Astrocyte of the spinal cord (primary cell): ENCODE measurements around the gene OR4D1.
"Not testable (repeated sequence)": the region's sequence is repeated elsewhere in the genome, so short reads cannot be mapped to it uniquely, and the experiment has no call there.

Source experiments
- DNase-seq: peaks from one replicate; pipeline ENCODE4 v3.0.0; 2011; ENCODE audit warnings: low read depth, low spot score
- H3K4me3 ChIP-seq: 2 replicates; pipeline ENCODE4 v1.5.1; 2011; ENCODE audit warnings: low read depth, mild to moderate bottlenecking, low read length, moderate library complexity
- in situ Hi-C: cut with HindIII; loops from 2 replicates; pipeline ENCODE4 v1.10.0; 2017; ENCODE audit warnings: low sequenced_read_pairs
- TF ChIP-seq, protein P1 (sequence below): IDR thresholded peaks from 2 replicates; pipeline ENCODE4 v1.5.1; 2012; ENCODE audit warnings: low read depth, mild to moderate bottlenecking, low read length, inconsistent platforms

The OR4D1 gene

DNA sequence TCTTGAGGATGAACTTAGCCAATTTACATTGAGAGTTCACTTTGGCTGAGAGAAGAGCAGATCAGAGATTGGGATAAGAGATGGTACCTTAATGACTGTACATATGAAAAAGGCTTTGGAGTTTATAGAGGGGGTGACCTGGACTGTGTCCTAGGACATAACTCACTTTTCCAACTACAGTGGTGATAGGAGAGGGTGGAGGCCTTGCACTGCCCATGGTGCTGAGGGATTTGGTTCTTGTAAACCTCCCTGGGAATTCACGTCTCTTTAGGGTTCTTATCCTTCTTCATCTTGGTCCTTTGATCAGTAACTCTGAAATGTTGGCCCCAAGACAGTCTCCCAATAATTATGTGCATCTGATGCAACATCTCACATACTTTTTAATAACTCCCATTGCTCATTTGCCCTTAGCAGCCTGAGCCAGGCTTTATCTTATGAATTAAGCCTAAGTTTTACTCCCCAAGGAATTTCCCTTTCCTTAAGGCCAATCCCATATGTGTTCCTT is at the start of gene OR4D1:
Gene OR4D1, plus strand, starts transcription at position 455 of the 505 bp plus-strand sequence. CDS start 6,770 bp downstream, outside the sequence.
- DNase-seq = no peak
- TF ChIP-seq, protein P1, sequence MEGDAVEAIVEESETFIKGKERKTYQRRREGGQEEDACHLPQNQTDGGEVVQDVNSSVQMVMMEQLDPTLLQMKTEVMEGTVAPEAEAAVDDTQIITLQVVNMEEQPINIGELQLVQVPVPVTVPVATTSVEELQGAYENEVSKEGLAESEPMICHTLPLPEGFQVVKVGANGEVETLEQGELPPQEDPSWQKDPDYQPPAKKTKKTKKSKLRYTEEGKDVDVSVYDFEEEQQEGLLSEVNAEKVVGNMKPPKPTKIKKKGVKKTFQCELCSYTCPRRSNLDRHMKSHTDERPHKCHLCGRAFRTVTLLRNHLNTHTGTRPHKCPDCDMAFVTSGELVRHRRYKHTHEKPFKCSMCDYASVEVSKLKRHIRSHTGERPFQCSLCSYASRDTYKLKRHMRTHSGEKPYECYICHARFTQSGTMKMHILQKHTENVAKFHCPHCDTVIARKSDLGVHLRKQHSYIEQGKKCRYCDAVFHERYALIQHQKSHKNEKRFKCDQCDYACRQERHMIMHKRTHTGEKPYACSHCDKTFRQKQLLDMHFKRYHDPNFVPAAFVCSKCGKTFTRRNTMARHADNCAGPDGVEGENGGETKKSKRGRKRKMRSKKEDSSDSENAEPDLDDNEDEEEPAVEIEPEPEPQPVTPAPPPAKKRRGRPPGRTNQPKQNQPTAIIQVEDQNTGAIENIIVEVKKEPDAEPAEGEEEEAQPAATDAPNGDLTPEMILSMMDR = no peak
- in situ Hi-C loops = no loop called here

DNA sequence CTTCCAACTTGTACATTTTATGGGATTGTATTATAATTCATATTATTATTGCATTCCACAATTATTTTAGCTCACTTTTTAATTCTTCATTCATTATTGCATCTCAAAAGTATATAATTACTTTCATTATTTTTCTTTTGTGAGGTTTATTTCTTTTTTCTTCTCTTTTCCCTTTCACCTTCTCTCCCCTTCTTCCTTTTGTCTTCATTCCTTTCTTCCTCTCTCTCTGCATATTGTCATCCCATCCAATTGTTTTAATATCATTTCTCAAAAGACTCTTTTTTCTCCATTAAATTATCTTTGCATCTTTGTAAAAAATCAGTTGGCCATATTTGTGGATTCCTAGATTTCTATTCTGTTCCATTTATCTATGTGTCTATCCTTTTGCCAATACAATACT is 47.7 kb upstream of the OR4D1 start:
- H3K4me3 ChIP-seq = no peak overlapping the region
- no peak for DNase-seq
- TF ChIP-seq, protein P1 = no peak
- in situ Hi-C loops = no loop called here

More for the DNA sequence above, at the start of gene OR4D1:
- no peak within 1 kb of the TSS for H3K4me3 ChIP-seq

DNA sequence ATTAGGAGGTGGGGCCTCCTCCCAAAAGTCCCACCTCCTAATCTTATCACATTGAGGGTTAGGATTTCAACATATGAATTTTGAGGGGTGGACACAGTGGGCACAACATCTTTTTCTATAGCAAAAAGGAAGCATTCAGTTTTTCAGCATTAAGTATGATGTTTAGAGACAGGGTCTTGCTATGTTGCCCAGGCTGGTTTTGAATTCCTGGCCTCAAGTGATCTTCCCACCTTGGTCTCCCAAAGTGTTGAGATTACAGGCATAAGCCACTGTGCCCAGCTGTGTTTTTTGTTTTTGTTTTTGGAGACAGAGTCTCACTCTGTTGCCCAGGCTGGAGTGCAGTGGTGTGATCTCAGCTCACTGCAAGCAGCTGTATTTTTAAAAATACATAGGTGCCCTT is 46.3 kb upstream of the OR4D1 start:
- DNase-seq, in situ Hi-C loops, H3K4me3 ChIP-seq: not testable (repeated sequence)

DNA sequence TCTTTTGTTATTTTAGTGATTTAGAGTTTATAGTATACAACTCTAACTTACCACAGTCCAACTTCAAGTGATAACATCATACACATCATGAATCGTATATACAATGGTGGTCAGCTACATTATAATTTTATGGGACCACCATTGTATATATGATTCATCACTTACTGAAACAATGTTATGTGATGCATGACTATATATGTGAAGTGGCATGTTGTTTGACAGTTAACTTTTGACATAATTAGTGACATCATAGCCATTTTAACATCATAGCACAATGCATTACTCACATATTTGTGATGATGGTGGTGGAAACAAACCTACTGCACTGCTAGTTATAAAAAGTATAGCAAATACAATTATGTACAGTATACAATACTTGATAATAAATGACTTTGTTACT is 43.1 kb upstream of the OR4D1 start:
- no peak overlapping the region for H3K4me3 ChIP-seq
- in situ Hi-C loops = no loop called here
- DNase-seq = no peak
- TF ChIP-seq, protein P1 = no peak

DNA sequence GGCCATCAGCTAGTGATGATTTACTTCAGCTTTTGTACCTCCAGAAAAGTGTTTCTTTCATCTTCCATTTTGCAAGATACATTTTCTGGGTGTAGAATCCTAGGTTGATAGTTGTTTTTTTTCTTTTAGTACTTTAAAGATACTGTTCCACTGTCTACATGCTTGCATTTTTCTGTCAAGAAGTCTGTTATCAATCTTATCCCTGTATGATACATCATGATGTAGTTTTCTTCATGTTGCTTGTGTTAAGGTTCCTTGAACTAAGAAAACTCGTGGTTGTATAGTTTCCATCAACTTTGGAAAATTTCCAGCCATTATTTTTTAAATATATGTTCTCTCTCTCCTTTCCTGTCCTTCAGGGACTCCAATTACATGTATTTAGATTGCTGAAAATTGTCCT is 40.9 kb upstream of the OR4D1 start:
- TF ChIP-seq, protein P1 = no peak
- no peak overlapping the region for H3K4me3 ChIP-seq
- in situ Hi-C loops = no loop called here
- DNase-seq = no peak

DNA sequence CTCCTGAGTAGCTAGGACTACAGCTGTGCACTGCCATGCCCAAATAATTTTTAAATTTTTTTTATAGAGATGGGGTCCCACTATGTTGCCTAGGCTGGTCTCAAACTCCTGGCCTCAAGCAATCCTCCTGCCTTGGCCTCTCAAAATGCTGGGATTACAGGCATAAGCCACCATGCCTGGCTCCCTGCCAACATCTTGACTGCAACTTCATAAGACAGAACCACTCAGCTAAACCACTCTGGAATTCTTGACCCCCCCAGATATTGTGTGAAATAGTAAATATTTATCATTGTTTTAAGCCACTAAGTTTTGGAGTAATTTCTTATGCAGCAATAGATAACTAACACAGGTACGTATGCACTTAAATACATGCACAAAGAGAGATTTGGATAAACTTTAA is 39.0 kb upstream of the OR4D1 start:
- no peak overlapping the region for H3K4me3 ChIP-seq
- in situ Hi-C loops = no loop called here
- TF ChIP-seq, protein P1 = no peak
- DNase-seq = no peak

DNA sequence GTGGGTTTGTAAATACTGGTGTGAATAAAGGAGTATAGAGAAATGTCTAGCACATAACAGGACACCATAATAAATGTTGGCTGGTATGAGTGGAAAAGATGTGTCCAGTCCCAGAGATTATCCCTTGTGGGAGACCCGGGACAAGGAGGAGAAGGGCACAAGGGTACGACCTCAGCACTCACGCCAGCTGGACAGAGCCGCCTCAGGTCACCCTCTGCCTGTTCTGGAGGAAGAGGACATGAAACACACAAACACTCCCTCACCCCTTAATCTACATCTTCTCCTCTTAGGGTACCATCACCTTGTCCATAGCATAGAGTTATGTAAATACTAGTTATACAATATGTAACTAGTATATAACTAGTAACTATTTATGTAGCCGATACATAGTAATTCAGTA is 38.2 kb upstream of the OR4D1 start:
- in situ Hi-C loops = no loop called here
- TF ChIP-seq, protein P1 = no peak
- DNase-seq = no peak
- H3K4me3 ChIP-seq = no peak overlapping the region
